K562 treated with DMSO at 1 percent for 4 hours (cell line): ENCODE results near the gene IL26. TPM values are rescaled to one million over a fixed set of nuclear protein-coding genes. Genes with fewer than 3 reads are reported as not detected.

Experiments used
- total RNA-seq: library from RNA; unstranded; fragments of 300-600 nt; gene quantifications from 2 replicates; pipeline ENCODE4 v1.2.3, GENCODE V29; 2022; ENCODE audit not compliant: insufficient read depth

IL26 gene, protein sequence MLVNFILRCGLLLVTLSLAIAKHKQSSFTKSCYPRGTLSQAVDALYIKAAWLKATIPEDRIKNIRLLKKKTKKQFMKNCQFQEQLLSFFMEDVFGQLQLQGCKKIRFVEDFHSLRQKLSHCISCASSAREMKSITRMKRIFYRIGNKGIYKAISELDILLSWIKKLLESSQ
- total RNA-seq, result not detected in 2 replicates

DNA sequence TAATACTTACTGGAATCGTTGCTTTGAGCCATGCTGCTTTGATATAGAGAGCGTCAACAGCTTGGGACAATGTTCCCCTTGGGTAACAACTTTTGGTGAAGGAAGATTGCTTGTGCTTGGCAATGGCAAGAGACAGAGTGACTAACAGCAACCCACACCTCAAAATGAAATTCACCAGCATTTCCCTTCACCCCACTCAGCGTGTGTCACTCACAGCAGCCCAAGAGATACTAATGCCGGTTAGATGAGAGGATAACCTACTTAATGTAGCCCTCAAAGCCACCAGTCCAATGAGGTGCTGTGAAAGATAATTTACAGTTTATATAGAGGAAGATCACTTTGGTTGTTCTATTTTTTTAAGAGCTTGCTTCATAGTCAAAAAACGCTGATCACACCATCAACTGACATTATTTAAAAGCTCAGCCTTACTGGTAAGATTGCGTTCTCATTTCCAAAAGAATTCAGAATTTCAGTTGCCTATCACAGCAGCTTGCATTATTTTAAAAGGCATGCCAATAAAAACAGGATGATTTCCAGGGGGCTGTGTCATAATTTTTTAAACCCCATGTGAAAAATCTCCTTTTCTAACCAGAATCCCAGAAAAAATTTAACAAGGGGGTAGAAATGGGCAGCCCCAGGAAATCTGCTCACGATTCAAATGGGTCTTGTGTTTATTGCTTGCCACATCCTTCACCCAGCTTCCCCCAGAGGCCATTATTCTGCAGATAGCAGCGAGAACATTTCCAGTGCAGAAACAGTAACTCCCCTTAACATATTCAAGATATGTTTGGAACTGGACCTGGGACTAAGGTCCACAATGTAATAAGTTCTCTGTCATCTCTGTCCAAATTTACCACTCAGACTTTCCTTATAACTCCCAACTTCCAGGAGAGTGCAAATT is at the start of gene IL26:
Gene IL26 (minus strand): TSS at position 235 of the 901 bp plus-strand sequence. CDS start 54 bp downstream, at position 181.

DNA sequence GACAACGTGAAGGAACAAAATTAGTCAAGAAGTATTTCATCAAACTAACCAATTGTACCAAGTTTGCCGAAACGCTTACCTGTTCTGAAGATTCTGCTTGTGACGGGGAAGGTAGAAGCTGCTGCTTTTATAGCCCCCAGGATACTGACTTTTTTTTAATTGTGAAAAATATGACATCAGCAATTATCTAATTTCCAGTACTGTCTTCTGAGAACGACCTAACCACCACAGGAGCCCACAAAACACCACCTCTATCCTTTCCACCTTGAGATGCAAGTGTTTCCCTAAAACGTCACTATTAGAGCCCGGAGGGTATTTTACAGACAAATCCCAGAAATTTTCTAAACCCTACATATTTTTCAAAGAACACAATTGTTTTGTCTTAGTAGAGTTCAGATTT is 27.9 kb upstream of the IL26 start, which contains the start of gene IL22:
Gene IL22 (minus strand): TSS at position 101 of the 400 bp plus-strand sequence. CDS start 156 bp downstream, outside the sequence.

DNA sequence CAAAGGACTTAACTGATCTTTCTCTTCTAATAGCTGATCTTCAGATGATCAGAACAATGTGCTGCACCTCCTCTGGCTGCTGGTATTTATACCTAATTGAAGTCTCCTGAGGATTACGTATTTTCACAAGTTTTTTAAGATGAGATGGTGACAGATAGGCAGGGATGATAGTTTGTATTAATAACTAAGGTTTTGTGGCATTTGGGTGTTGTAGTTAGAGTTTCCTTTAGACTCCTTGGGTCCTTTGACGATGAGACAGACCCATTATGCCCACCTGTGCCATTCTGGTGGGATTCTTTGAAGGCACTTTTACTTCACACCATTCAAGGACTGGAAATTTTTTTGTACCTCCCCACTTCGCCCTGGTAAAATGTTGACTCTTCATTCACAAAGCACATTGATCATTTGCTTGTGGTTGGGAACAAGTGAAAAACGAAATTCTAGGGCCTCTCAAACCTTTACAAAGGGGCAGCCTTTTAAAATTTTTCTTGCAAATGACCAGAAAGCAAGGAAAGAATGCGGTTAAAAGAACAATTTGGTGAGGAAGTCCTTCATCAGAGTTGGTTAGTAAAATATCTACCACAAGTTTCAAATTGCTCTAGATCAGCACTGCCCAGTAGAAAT is 65.8 kb downstream of the IL26 start, which contains the start of gene IFNG:
Gene IFNG (minus strand): TSS at position 60 of the 624 bp plus-strand sequence. CDS start 125 bp downstream, outside the sequence.

Other genes starting within 250 kb of the IL26 start
- gene IFNG-AS1, start 236.4 kb downstream of the IL26 start, total RNA-seq, result not detected in 2 replicates
- not detected in 2 replicates for gene IFNG, start 66.1 kb downstream of the IL26 start, total RNA-seq
- not detected in 2 replicates for gene IL22, start 27.8 kb upstream of the IL26 start, total RNA-seq
- 3.9 and 7.7 TPM in 2 replicates for gene MDM1, start 106.6 kb upstream of the IL26 start, total RNA-seq